ENCODE data around the gene FGF11.
A peak's percentile ranks its signal among the peaks of the same experiment; 100 is the strongest.
"Not testable (repeated sequence)": the region's sequence is repeated elsewhere in the genome, so short reads cannot be mapped to it uniquely, and the experiment has no call there.

FGF11 gene

GRCh38 chr17:7464081-7464480 lies 24.8 kb downstream of the FGF11 start:
- DNase-seq: no peak

GRCh38 chr17:7465597-7466275 lies 26.4 kb downstream of the FGF11 start:
- DNase-seq: no peak

GRCh38 chr17:7466318-7466638 lies 27.0 kb downstream of the FGF11 start:
- no peak for DNase-seq

- DNase-seq: no peak
Measured at GRCh38 chr17:7466639-7467341, 27.5 kb downstream of the FGF11 start.

- no peak for DNase-seq
Measured at GRCh38 chr17:7467498-7467897, 28.2 kb downstream of the FGF11 start.

- DNase-seq: no peak
Measured at GRCh38 chr17:7468290-7468689, 29.0 kb downstream of the FGF11 start.

GRCh38 chr17:7468804-7469389 lies 29.6 kb downstream of the FGF11 start:
- DNase-seq: no peak

GRCh38 chr17:7469843-7470242 lies 30.5 kb downstream of the FGF11 start:
- DNase-seq: not testable (repeated sequence)

- not testable (repeated sequence) for DNase-seq
Measured at GRCh38 chr17:7470457-7470973, 31.2 kb downstream of the FGF11 start.

GRCh38 chr17:7471729-7472128 lies 32.4 kb downstream of the FGF11 start:
- no peak for DNase-seq

GRCh38 chr17:7474767-7475166 lies 35.5 kb downstream of the FGF11 start:
- not testable (repeated sequence) for DNase-seq

- DNase-seq: no peak
Measured at GRCh38 chr17:7475764-7476422, 36.6 kb downstream of the FGF11 start.

- DNase-seq: no peak
Measured at GRCh38 chr17:7476494-7476893, 37.2 kb downstream of the FGF11 start.

- DNase-seq: no peak
Measured at GRCh38 chr17:7476951-7477350, 37.6 kb downstream of the FGF11 start.

- DNase-seq: no peak
Measured at GRCh38 chr17:7477392-7478275, 38.3 kb downstream of the FGF11 start.

GRCh38 chr17:7478276-7479212 lies 39.2 kb downstream of the FGF11 start:
- DNase-seq: peak; percentile 77

- DNase-seq: peak; percentile 80
Measured at GRCh38 chr17:7479213-7480088, 40.1 kb downstream of the FGF11 start, which contains the start of gene ZBTB4. ZBTB4 (minus strand) TSS chr17:7479631; CDS start chr17:7466801, 12,830 bp downstream.

- no peak for DNase-seq
Measured at GRCh38 chr17:7480089-7480384, 40.7 kb downstream of the FGF11 start.

GRCh38 chr17:7481275-7481674 lies 42.0 kb downstream of the FGF11 start, which contains the start of gene SLC35G6:
SLC35G6 (plus strand) TSS chr17:7481446; CDS start chr17:7481517, 71 bp downstream.
- DNase-seq: not testable (repeated sequence)
